ENCODE measurements around the gene TFAP2A. TPM values are rescaled to one million over a fixed set of nuclear protein-coding genes. Genes with fewer than 3 reads are reported as not detected.

TFAP2A gene
- polyA plus RNA-seq, 1 donor from 2014 or later, result 0.78 TPM

DNA sequence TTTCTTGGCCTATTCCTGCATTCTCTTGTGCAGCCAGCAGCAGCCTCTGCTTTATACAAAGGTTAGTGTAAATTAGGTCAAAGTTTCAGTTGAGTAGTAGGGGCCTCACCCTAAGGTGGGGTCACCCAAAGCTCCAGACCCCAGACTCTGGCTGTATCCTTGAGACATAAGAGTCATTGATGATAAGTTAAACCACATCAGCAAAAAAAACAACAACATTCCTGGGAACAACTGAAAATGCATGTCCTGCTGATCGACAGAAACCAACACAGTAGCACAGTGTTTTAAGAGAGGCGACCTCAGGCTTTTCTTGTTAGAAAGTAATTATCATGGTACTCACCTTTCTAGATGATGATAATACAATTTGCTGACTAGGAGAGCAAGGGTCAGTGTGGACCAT lies 52.6 kb downstream of the TFAP2A start:
- TF ChIP-seq EZH2 (IDR thresholded peaks at IDR 0.05; ENCODE audit: borderline replicate concordance, insufficient read depth, low read length, poor library complexity, severe bottlenecking) (no peak), SMC3 (conservative IDR thresholded peaks at IDR 0.05; ENCODE audit: poor library complexity) (no peak), EP300 (conservative IDR thresholded peaks at IDR 0.05; ENCODE audit: poor library complexity, severe bottlenecking) (no peak), TAF1 (IDR thresholded peaks at IDR 0.05; ENCODE audit: low read depth) (no peak), REST (IDR thresholded peaks at IDR 0.05; ENCODE audit: borderline replicate concordance) (no peak), POLR2AphosphoS5 (IDR thresholded peaks at IDR 0.05) (no peak)
- TF ChIP-seq, protein P1, sequence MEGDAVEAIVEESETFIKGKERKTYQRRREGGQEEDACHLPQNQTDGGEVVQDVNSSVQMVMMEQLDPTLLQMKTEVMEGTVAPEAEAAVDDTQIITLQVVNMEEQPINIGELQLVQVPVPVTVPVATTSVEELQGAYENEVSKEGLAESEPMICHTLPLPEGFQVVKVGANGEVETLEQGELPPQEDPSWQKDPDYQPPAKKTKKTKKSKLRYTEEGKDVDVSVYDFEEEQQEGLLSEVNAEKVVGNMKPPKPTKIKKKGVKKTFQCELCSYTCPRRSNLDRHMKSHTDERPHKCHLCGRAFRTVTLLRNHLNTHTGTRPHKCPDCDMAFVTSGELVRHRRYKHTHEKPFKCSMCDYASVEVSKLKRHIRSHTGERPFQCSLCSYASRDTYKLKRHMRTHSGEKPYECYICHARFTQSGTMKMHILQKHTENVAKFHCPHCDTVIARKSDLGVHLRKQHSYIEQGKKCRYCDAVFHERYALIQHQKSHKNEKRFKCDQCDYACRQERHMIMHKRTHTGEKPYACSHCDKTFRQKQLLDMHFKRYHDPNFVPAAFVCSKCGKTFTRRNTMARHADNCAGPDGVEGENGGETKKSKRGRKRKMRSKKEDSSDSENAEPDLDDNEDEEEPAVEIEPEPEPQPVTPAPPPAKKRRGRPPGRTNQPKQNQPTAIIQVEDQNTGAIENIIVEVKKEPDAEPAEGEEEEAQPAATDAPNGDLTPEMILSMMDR (IDR thresholded peaks at IDR 0.05; ENCODE audit: poor library complexity, severe bottlenecking), result no peak
- Histone ChIP-seq H3K9me2 (ENCODE audit: insufficient read depth, low read length) (no peaks in the 10 kb centered on the region), H2AFZ (ENCODE audit: low read depth, low read length) (no peak overlapping the region), H3K36me3 (ENCODE audit: insufficient read depth, low read length) (no peaks in the 10 kb centered on the region), H3K4me2 (ENCODE audit: low read length) (no peak overlapping the region), H3K4me3 (ENCODE audit: low read length) (no peak overlapping the region), H3K27ac (ENCODE audit: low read length) (no peak overlapping the region), H4K20me1 (ENCODE audit: insufficient read depth) (no peaks in the 10 kb centered on the region), H3K9ac (ENCODE audit: low read length) (no peak overlapping the region), H3K79me2 (replicated peaks; ENCODE audit: insufficient read depth, low read length) (no peaks in the 10 kb centered on the region), H3F3A (ENCODE audit: insufficient read depth, low read length, poor library complexity, severe bottlenecking) (no peaks in the 10 kb centered on the region), H3K9me3 (ENCODE audit: low read length) (no peaks in the 10 kb centered on the region), H3K27me3 (ENCODE audit: insufficient read depth, low read depth, low read length) (no peaks in the 10 kb centered on the region)

- Histone ChIP-seq H3K4me2 (ENCODE audit: low read length) (no peak overlapping the region), H3K4me3 (ENCODE audit: low read length) (no peak overlapping the region), H3K9me3 (ENCODE audit: low read length) (no peaks in the 10 kb centered on the region), H3K27me3 (ENCODE audit: insufficient read depth, low read depth, low read length) (no peaks in the 10 kb centered on the region), H4K20me1 (ENCODE audit: insufficient read depth) (no peaks in the 10 kb centered on the region), H3K36me3 (ENCODE audit: insufficient read depth, low read length) (no peaks in the 10 kb centered on the region), H3K9me2 (ENCODE audit: insufficient read depth, low read length) (no peaks in the 10 kb centered on the region), H3F3A (ENCODE audit: insufficient read depth, low read length, poor library complexity, severe bottlenecking) (no peaks in the 10 kb centered on the region), H2AFZ (ENCODE audit: low read depth, low read length) (no peak overlapping the region), H3K79me2 (replicated peaks; ENCODE audit: insufficient read depth, low read length) (no peaks in the 10 kb centered on the region), H3K9ac (ENCODE audit: low read length) (no peak overlapping the region), H3K27ac (ENCODE audit: low read length) (no peak overlapping the region)
- TF ChIP-seq REST (IDR thresholded peaks at IDR 0.05; ENCODE audit: borderline replicate concordance) (no peak), SMC3 (conservative IDR thresholded peaks at IDR 0.05; ENCODE audit: poor library complexity) (no peak), POLR2AphosphoS5 (IDR thresholded peaks at IDR 0.05) (no peak), RAD21 (conservative IDR thresholded peaks at IDR 0.05) (no peak), EZH2 (IDR thresholded peaks at IDR 0.05; ENCODE audit: borderline replicate concordance, insufficient read depth, low read length, poor library complexity, severe bottlenecking) (no peak), TAF1 (IDR thresholded peaks at IDR 0.05; ENCODE audit: low read depth) (no peak), MXI1 (conservative IDR thresholded peaks at IDR 0.05; ENCODE audit: poor library complexity, severe bottlenecking) (no peak), EP300 (conservative IDR thresholded peaks at IDR 0.05; ENCODE audit: poor library complexity, severe bottlenecking) (no peak)
- TF ChIP-seq, protein P1 (IDR thresholded peaks at IDR 0.05; ENCODE audit: poor library complexity, severe bottlenecking), result no peak
These were observed 53.4 kb downstream of the TFAP2A start for GRCh38 chr6:10361428-10361827.

All from neural cell (in vitro differentiated cells).